ENCODE data around the gene KNOP1. TPM values are rescaled to one million over a fixed set of nuclear protein-coding genes. Genes with fewer than 3 reads are reported as not detected.

Gene KNOP1
- total RNA-seq, 2 experiments from 2014 or later = 24.3 to 26.4 TPM

DNA sequence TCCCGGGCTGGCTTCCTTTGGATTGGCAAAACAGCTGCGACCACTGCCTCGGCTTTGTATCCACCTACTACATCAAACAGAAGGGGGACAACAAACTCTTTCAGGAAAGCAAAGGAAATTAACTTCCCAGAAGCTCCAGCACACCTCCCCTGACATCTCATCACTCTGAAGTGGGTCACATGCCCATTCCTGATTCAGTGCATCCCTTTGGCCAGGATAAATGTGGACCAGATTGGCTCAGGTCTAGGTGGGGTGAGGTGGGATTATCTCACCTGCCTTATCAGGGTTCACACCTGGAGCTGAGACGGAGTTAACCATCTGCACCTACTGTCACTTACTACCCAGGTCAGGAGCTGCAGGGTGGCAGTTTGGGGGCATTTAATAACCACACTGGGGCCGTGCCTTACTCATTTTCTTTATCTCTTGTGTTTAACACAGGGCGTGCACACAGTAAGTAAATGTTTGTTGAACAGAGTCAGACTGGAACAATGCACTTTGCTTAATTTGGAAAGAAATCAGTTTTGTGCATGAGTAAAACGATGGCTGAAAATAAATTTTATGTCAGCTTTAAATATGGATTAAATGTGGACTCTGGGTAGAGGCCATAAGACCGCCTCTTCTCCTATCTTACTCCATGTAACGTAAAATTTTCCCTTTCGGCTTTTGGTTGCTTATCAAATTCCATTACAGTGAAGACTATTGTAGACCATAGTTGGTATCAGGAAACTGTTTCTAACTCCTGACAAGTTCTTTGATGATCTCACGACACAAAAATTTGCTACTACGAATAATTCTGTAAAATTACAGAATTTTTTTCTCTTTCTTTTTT is 36.0 kb upstream of the KNOP1 start:
- no peaks in the 10 kb centered on the region for H3K36me3 Mint-ChIP-seq
- H3K27ac Mint-ChIP-seq = no peak overlapping the region
- no peak overlapping the region for H3K4me3 Mint-ChIP-seq
- ChIA-PET CTCF (no interaction called here), POLR2A (no interaction called here)
- no peaks in the 10 kb centered on the region for H3K4me1 Mint-ChIP-seq (ENCODE audit: low read depth)
- no peaks in the 10 kb centered on the region for H3K9me3 Mint-ChIP-seq
- no peaks in the 10 kb centered on the region for H3K27me3 Mint-ChIP-seq
- no peak for DNase-seq
- intact Hi-C loops (cut with micrococcal nuclease) = no loop called here

DNA sequence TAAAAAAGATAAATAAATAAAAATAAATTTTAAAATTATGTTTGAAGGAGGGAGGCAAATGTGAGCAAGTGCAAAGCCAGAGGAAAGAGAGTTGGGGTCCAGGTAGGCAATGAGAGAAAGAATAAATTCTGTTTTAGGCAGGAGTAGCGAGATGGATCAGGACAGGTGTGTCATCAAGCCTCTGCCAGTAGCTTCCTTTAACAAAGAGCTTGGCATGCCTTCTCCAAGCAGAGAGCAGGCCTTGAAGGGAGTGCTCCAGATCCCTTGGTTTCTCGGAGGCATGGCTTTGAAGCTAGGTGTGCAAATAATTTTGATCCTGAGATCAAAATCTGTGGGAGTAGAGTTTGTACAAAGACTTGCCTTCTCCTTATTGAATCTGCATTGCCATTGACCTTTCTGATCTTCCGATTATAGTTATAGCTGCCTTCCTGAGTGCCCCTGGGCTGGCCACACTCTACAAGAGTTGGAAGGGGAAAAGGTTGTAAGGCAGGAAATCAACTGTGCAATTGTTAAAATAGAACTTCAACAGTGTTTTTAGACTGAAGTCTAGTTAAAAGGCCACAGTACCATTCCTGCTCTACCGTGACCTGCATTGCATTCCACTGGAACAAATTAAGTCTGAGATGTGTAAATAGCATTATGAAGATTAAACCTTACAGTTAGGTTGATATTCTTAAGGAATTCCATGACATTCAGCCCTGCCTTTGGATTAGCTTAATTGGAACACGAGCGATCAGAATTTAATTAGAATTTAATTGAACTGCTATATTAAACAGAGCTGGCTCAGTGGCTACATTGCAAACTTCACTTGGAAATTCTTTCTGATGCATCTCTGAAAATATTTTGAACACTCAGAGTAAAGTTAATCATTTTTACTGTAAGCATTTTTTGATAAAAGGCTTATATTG is 33.7 kb upstream of the KNOP1 start:
- H3K27ac Mint-ChIP-seq = no peak overlapping the region
- H3K9me3 Mint-ChIP-seq = no peaks in the 10 kb centered on the region

DNA sequence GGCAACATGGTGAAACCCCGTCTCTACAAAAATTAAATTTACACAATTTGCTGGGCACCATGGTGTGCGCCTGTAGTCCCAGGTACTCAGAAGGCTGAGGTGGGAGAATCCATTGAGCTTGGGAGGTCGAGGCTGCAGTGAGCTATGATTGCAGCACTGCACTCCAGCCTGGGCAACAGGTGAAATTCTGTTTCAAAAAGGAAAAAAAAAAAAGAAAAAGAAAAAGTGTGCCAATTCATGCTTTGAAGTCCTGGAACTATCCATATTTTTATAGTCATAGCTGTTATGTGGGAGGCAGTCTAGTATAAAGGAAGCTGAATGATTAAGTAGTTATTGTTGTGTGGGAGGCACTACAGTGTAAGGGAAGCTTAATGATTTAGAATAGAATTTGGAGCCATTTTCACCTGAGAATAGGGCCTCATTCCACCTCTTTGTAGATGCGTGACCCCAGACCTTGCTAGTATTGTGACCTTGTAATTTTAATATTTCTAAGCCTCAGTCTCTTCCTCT is 31.6 kb upstream of the KNOP1 start:
- no peak for DNase-seq
- Mint-ChIP-seq H3K27me3 (no peaks in the 10 kb centered on the region), H3K27ac (no peak overlapping the region), H3K4me1 (ENCODE audit: low read depth) (no peaks in the 10 kb centered on the region), H3K36me3 (no peaks in the 10 kb centered on the region), H3K9me3 (no peaks in the 10 kb centered on the region), H3K4me3 (no peak overlapping the region)
- ChIA-PET CTCF (interaction anchor here (1.4 kb wide), 1 partner anchor 190 kb away, joined by 3 read pairs; no protein-coding TSS in a partner anchor), POLR2A (no interaction called here)
- intact Hi-C loops (cut with micrococcal nuclease) = no loop called here

More for the DNA sequence above, 33.7 kb upstream of the KNOP1 start:
- no peaks in the 10 kb centered on the region for H3K36me3 Mint-ChIP-seq
- H3K4me3 Mint-ChIP-seq = no peak overlapping the region
- intact Hi-C loops (cut with micrococcal nuclease) = no loop called here
- H3K4me1 Mint-ChIP-seq (ENCODE audit: low read depth) = no peaks in the 10 kb centered on the region
- ChIA-PET POLR2A (no interaction called here), CTCF (no interaction called here)
- no peak for DNase-seq
- no peaks in the 10 kb centered on the region for H3K27me3 Mint-ChIP-seq

DNA sequence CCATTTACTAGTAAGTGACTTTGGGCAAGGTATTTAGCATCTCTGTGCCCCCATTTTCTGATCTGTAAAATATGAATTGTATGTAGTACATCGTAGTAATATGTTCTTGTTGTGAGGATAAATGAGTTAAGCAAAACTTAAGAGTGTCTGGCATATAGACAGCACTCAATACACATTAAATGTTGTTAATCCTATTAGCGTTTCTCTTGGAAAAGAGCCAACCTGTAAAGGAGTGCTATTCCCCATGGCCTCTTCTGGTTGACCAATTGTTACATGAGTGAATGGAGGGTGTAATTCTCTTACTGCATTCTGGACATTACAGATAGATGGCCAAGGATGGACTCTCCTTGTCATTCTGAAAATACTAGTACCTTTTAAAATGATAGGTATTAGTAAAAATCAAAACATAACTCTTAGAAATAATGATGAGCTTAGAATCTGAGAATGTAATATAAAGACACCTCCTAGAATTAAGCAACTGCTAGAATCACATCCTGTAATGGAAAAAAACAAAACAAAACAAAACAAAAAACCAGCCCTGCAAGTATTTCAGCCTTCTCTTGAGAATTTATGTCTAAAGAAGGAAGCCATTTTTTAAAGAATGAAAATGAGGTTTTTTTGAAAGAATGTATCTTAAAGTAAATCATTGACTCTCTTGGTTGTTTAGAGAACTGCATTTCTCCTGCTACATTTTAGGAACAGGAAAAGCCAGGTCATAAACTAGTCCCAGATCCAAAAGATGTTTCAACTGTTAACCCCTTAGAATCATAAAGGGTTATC is 30.6 kb upstream of the KNOP1 start:
- POLR2A ChIA-PET = no interaction called here
- Mint-ChIP-seq H3K27ac (no peak overlapping the region), H3K27me3 (no peaks in the 10 kb centered on the region), H3K4me3 (no peak overlapping the region), H3K4me1 (ENCODE audit: low read depth) (no peaks in the 10 kb centered on the region), H3K9me3 (no peaks in the 10 kb centered on the region), H3K36me3 (no peaks in the 10 kb centered on the region)
- CTCF ChIA-PET = interaction anchor here (0.9 to 1.4 kb wide), 2 partner anchors 138 to 189 kb away, joined by 3 read pairs; no protein-coding TSS in a partner anchor
- intact Hi-C loops (cut with micrococcal nuclease) = no loop called here
- DNase-seq = no peak

DNA sequence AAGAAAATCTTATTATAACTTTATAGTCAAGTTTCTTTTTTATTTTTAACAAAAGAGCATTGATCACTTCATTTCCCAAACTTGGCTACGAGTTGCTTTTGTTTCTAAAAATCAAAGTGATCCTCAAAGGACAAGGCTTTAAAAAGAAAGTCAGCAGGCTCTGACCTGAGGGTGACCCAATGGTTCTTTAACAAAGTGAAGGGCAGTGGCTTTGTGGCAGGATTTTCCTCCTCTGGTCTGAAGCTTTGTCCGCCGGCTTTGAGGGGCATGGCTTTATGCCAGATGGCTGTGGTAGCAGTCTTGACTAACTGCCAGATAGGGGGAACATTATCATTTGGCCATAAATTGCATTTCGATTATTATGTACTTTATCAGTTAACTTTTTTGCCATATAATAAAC is 28.5 kb upstream of the KNOP1 start:
- H3K36me3 Mint-ChIP-seq = no peaks in the 10 kb centered on the region
- intact Hi-C loops (cut with micrococcal nuclease) = no loop called here
- CTCF ChIA-PET = no interaction called here
- H3K4me3 Mint-ChIP-seq = no peak overlapping the region
- no peaks in the 10 kb centered on the region for H3K27me3 Mint-ChIP-seq
- no peaks in the 10 kb centered on the region for H3K4me1 Mint-ChIP-seq (ENCODE audit: low read depth)
- POLR2A ChIA-PET = no interaction called here
- no peak for DNase-seq
- no peak overlapping the region for H3K27ac Mint-ChIP-seq
- H3K9me3 Mint-ChIP-seq = no peaks in the 10 kb centered on the region

DNA sequence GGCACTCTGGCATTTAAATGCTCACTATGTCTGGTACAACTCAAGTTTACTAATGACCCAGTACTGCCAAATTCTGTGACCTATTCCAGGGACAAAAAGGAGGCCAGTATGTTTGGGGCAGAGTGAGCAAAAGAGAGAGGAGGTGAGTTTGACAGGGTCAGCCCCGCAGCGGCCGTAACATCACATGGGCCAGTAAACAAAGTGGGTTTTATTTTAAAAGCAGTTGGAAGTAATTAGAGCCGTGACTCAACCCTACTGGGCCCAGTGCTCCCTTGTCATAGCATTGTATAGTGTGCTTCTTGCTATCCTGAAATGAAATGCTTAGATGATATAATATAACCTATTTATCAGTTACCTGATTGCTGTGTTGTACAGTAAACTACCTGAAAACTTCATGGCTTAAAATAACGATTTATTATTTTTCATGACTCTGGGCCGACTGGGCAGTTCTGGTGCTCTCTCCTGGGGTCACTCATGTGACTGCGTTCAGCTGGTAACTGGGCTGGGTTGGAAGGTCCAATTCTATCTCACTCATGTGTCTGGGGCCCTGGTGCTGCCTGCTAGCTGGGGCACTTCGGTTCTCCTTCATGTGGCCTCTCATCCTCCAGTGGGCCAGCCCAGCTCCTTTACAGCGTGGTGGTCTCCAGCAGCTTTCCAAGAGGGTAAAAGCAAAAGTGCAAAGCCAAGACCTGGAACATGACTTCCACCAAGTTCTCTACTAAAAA is 27.4 kb upstream of the KNOP1 start:
- H3K4me1 Mint-ChIP-seq (ENCODE audit: low read depth) = no peaks in the 10 kb centered on the region
- H3K9me3 Mint-ChIP-seq = no peaks in the 10 kb centered on the region
- no peaks in the 10 kb centered on the region for H3K27me3 Mint-ChIP-seq
- ChIA-PET CTCF (no interaction called here), POLR2A (no interaction called here)
- intact Hi-C loops (cut with micrococcal nuclease) = no loop called here
- H3K36me3 Mint-ChIP-seq = no peaks in the 10 kb centered on the region
- DNase-seq = no peak
- H3K4me3 Mint-ChIP-seq = no peak overlapping the region
- no peak overlapping the region for H3K27ac Mint-ChIP-seq

DNA sequence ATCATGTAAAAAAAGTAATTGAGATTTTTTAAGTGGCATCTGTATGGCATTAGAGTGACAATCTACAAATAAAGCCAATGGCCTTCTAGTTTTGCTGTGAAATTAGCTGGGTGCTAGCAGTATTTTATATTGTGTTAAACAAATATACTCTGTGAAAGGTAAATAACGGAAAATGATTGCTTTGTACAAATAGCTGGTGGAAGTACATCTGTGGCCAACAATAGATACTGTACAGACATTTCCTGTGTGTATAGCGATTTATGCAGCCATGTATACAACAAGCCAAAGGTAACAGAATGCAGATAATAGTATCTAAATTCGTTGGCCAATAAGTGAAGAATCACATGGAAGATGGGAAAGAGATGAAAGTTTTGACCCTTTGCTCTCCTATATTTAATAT is 26.6 kb upstream of the KNOP1 start:
- intact Hi-C loops (cut with micrococcal nuclease) = no loop called here
- CTCF ChIA-PET = no interaction called here
- DNase-seq = no peak
- Mint-ChIP-seq H3K36me3 (peaks cover 1% of the 10 kb centered on the region), H3K27me3 (no peaks in the 10 kb centered on the region), H3K27ac (no peak overlapping the region), H3K4me1 (ENCODE audit: low read depth) (no peaks in the 10 kb centered on the region), H3K9me3 (no peaks in the 10 kb centered on the region), H3K4me3 (no peak overlapping the region)
- POLR2A ChIA-PET = no interaction called here

DNA sequence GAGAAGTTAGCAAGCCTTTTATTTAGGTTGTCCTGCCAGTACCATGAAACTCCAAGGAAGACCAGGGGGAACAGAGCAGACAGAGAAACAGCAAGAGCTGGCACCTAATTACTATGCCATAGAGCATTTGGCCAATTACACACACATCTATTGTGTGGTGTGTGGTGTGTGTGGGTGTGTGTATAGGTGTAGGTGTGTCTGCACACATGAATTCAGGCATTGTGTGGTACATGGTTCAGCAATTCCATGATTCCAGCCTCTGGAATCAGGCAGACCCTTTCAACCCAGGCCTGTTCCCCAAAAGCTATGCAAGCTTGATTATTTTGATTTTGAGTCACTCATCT is 25.8 kb upstream of the KNOP1 start:
- Mint-ChIP-seq H3K36me3 (peaks cover 1% of the 10 kb centered on the region), H3K4me3 (no peak overlapping the region), H3K4me1 (ENCODE audit: low read depth) (no peaks in the 10 kb centered on the region), H3K27ac (no peak overlapping the region), H3K9me3 (no peaks in the 10 kb centered on the region), H3K27me3 (no peaks in the 10 kb centered on the region)
- CTCF ChIA-PET = no interaction called here
- DNase-seq = no peak
- intact Hi-C loops (cut with micrococcal nuclease) = no loop called here
- POLR2A ChIA-PET = no interaction called here

DNA sequence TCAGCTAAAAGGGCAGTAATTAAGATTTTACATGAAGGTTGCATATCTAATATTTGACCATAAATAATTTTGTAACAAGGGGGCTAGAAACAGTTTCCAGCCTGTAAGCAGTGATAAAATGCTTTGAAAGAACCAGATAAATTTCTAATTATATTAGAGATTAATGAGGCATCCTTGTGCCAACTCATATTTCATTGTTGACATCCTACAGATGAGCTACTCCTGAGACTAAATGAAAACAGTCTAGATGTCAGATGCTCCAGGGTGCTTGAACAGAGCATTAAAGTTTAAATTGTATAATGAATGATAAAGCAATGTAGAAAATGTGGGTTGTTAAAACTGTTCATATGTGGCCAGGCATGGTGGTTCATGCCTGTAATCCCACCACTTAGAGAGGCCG is 23.3 kb upstream of the KNOP1 start:
- Mint-ChIP-seq H3K4me3 (no peak overlapping the region), H3K27ac (no peak overlapping the region), H3K4me1 (ENCODE audit: low read depth) (no peaks in the 10 kb centered on the region), H3K9me3 (no peaks in the 10 kb centered on the region), H3K27me3 (no peaks in the 10 kb centered on the region), H3K36me3 (peaks cover 1% of the 10 kb centered on the region)
- intact Hi-C loops (cut with micrococcal nuclease) = no loop called here
- DNase-seq = no peak
- ChIA-PET POLR2A (no interaction called here), CTCF (no interaction called here)

DNA sequence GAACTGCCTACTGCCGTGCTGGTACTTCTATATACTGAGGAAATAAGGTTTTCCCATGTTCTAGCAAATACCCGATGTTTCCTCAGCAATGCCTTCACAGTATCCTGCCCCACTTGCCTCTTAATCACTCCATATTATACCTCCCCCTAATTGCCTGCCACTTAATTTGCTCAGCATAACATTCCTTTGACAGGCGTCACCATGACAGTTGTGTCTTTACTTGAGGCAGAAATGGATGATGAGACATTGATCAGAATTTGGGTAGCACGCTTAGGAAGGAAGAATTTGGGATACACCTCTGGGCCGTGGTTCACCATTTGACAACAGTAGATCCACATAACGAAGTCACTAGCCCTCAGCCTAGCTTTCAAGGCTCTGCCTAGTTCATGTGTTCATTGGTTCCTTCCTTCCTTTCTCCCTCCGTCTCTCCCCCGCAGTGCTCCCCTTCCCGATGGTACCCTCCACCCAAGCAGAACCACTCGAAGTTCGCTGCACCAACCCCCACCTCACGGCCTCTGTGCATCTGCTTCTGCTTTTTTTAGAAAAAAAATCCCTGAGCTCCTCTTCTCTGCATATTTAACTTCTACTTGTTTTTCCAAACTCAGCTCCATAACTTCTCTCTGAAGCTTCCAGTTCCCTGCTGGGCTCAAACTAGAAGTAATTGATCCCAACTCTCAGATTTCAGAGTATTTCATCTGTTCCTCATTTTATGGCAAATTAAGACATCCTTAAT is 19.4 kb upstream of the KNOP1 start:
- H3K4me3 Mint-ChIP-seq = no peak overlapping the region
- POLR2A ChIA-PET = no interaction called here
- intact Hi-C loops (cut with micrococcal nuclease) = no loop called here
- peaks cover 1% of the 10 kb centered on the region for H3K36me3 Mint-ChIP-seq
- CTCF ChIA-PET = no interaction called here
- no peak for DNase-seq
- no peak overlapping the region for H3K27ac Mint-ChIP-seq
- no peaks in the 10 kb centered on the region for H3K27me3 Mint-ChIP-seq
- H3K9me3 Mint-ChIP-seq = no peaks in the 10 kb centered on the region
- H3K4me1 Mint-ChIP-seq (ENCODE audit: low read depth) = no peaks in the 10 kb centered on the region

DNA sequence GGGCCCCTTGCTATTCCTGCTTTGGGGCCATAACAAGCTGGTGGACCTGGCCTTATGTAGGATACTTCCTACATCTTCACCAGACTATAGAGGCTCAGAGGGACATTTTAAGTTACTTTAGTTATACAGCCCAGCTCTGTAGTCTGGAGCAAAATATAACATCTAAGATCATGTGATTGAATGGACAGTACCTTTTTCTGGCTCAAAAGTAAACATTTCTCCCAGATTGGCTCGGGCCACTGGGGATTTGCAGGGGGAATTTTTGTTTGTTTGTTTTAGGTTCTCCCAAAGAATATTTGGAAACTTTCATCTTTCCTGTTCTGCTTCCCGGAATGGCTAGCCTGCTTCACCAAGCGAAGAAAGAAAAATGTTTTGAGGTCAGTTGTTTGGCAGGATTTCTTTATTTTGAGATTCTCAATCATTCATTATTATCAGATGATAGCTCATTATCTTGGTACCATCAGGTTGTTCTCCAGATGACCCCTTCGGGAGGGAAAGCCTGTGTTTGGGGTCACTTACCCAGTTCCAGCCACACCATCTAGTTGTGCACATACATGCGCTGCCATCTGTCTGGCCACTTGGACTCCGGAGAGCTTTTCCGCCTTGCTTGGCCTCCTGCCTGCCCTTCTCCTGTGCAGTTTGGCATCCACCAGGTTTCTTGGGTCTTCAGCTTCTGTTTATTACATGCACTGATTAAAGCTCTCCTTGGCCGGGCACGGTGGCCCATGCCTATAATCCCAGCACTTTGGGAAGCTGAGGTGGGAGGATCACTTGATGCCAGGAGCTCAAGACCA is 17.2 kb upstream of the KNOP1 start:
- Mint-ChIP-seq H3K27ac (no peak overlapping the region), H3K27me3 (no peaks in the 10 kb centered on the region), H3K9me3 (no peaks in the 10 kb centered on the region), H3K36me3 (peaks cover 4% of the 10 kb centered on the region), H3K4me3 (no peak overlapping the region), H3K4me1 (ENCODE audit: low read depth) (no peaks in the 10 kb centered on the region)
- intact Hi-C loops (cut with micrococcal nuclease) = no loop called here
- ChIA-PET POLR2A (no interaction called here), CTCF (interaction anchor here (0.7 to 1.2 kb wide), 2 partner anchors 152 to 172 kb away, joined by 3 read pairs; no protein-coding TSS in a partner anchor)
- no peak for DNase-seq

Measured in activated CD4-positive, alpha-beta memory T cell treated with anti-CD3 and anti-CD28 coated beads for 36 hours (primary cell).